Measurements from ENCODE around the gene NEDD4L.
"Not testable (repeated sequence)": the region's sequence is repeated elsewhere in the genome, so short reads cannot be mapped to it uniquely, and the experiment has no call there.

Gene NEDD4L

DNA sequence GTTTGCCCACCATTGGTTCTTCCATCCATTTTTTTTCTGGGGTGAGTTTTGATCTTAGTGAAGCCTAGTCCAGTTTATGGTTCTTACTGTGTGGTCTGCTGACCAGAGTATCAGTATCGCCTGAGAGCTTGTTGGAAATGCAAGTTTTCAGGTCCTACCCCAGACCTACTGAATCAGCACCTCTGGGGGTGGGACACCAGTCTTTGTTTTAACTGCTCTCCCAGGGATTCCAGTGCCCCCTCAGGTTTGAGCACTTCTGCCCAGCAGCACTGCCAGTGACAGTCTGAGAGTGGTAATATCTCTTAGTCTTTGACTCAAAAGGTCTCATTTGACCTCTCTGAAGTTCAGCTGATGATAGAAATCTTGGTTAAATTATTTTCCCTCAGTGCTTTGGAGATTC lies 315.6 kb downstream of the NEDD4L start:
- DNase-seq: no peak

DNA sequence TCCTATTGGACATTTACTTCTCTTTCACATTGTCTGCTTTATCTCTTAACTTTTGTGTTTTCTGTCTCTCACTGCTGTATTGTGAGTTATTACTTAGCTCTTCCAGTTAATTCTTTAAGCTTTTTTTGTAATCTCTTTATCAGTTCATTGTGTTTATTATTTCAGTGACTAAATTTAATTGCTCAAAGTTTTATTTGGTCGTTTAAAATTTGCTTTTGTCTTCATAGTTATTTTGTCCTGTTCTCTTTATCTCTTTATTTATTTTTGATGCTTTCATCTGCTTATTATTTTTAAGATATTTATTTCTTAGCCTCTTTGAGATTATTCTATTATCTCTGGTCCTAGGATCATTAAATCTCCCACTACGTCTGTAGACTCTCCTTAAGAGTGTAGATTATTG lies 316.3 kb downstream of the NEDD4L start:
- DNase-seq: no peak

DNA sequence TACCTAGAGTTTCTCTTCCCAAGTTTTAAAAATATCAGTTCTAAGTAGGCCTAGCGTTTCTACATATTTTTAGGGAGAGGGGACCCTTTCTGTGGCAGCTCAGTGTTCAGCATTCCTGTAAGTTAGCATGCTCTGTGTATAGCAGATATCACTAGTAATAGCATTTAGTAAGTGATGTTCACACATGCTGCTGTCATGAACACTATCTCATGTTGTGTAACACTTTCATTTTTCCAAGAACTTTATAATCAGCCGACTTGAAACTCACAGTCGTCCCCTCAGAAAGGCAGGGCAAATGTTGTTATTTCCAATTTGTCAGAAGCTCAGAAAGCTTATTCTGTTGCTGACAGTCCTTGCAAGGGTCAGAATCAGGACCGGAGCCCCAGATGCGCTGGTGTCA lies 317.2 kb downstream of the NEDD4L start:
- no peak for DNase-seq

DNA sequence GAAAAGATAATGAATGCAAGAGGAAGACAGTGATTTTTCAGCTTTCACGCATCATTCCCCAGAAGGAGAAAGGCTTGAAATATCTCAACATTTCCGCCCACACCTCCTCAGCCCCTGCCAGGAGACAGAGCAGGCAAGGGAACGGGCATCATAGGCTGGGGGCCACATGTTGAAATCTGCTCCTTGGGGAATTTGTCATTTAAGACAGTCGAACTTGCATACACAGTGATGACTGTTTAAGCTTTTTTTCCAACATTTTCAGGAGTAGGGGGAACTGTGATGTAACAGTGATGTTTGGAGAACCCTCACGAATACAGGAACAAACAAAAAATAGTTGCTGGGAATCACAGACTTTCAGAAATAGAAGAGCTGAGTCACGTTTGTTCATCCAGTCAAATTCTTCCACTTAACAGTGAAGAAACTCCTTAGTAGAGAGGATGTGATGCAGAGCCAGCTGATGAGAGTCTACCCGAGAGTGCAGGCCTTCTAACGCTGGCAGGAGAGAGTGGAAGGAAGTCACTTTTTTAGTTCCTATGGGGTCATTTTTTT lies 318.1 kb downstream of the NEDD4L start:
- DNase-seq: no peak

DNA sequence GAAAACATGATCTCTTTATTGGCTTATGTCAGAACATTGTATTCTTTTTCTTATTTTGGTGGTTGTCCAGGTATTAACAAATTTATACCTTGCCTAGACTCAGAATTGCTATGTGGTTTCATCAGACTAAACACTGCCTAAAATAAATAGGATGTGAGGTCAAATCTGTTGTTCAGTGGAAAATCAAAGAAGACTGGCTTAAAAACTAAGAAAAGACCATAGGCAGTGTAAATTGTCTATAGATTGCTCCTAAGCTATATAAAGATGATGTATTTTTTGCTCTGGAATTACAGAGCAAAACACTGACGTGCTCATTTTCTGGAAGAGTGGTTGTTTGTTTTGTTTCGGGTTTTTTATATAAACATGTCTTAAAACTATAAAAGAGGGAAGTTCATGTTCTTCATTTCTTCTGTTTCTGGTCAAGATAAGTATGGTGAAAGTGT lies 318.8 kb downstream of the NEDD4L start:
- DNase-seq: no peak

DNA sequence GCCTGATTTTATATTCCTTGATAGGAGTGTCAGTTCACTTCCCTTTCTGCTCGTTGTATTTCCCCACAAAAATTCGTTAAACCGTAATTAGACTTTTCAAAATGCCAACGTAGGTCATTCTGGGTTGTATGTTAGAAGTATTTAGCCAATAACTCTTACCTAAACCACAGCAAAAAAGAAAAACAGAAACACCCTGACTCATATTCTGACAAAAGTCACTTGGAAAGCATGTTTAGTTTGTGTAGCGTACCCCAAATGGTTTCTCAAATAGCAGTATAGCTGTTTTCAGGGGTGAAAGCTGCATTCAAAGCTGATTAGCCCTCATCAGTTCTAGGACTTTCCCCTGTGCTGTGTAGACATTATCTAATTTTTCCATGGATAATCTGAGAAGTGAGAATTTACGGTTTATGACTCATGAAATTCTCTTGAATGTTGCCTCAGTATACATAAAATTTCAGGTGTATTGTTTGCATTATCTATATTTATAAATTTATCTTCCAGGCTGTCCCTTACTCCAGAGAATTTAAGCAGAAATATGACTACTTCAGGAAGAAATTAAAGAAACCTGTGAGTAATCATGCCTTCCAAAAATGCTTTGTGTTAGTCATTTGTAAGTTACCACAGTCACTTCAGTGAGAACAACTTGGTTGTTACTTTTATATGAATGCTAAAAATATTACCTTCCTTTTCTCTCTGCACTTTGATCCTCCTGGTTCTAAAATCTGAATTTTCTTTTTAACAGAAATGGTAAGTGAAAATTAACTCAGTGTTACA lies 319.9 kb downstream of the NEDD4L start:
- no peak for DNase-seq

DNA sequence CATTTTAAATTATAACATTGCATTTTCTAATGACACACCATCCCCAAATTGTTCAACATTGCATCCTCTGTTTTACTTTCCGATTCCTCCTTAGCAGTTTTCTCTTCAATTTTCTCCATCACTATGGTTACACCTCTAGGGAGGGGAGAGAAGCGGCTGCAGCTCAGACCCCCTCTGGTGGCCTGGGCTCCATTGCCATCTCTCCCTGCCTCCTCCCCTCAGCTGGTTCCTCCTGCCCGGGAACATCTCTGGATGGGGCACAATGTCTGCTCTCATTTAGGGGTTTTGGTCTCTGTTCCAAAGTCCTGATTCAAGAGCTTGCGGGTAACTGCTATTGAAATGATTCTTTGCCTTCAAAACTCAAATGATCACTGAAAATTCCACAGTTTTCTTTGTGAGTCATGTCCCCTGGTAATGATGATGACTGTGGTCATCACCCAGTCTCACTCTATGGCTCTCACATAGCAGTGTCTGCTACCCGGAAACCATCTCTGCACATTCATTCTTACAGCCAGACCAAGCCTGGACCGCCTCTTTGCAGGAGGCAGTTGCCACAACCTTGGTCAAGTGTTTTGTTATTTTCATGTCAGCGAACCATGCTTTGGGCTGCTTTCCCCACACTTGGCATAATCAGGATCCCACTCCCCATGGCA lies 321.0 kb downstream of the NEDD4L start:
- no peak for DNase-seq

DNA sequence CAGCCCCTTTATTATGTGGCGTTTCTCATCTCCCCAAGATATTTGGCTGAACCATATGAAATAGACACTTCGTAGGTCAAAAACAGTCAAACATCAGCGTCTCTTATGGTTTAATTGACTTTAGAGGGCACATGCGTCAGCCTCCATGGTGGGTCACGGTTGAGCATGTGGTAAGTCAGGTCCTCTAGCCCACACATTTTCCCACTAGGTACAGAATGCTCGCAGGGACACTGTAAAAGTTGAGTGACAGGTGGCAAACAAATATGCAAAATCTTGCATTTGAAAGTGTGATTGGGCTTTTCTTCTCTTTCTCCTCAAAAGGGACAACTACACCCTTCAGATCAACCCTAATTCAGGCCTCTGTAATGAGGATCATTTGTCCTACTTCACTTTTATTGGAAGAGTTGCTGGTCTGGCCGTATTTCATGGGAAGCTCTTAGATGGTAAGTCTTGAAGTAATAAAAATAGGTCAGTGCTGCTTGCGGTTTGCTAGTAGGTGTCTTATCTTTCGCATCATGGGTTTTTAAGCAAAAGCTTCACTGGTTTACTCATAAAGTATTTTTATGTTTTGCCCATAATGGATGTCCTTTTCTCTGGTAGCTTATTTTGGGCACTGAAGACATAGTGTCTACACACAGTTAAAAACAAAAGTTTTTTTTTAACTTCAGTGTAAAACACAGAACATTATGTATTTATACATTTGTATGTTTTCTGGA lies 323.6 kb downstream of the NEDD4L start:
- DNase-seq: no peak

DNA sequence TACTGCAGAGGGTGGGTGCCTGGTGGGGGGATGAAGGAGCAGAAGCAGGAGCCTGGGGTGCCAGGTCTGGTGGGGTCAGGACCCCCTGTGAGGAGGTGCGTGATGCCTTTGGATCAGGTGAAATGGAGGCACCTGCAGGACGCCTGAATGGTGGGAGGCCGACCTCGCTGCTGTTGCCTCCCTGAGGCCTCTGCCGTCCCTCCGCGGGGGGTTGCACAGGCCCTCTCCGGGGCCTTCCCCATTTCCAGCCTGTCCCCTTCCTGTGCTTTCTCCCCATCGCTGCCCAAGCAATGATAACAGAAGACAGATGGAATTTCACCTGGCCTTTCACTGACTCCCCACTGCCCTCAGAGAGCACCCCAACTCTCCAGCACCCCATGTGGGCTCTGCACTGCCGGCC lies 325.6 kb downstream of the NEDD4L start:
- DNase-seq: no peak

DNA sequence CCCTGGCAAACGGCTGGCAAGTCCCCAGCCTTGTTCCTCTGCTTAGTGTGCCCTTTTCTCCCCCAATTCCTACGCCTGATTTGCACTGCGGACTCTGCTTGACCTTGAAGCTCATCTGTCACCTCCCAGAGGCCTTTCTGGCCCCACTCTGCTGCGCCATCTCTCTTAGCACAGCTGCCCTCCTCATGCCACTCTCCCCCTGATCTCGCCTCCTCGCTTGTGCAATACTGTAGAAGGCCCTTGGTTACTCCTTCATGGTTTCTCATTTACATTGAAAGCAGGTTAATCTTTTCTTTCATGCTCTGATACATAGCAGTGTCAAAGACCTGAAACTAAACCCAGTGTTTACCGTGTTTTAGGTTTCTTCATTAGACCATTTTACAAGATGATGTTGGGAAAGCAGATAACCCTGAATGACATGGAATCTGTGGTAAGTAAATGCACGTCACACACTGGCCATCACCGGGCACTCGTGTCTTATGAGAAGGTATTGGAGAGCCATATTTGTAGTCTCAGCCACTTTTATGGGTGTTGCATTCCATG lies 326.1 kb downstream of the NEDD4L start:
- DNase-seq: no peak

DNA sequence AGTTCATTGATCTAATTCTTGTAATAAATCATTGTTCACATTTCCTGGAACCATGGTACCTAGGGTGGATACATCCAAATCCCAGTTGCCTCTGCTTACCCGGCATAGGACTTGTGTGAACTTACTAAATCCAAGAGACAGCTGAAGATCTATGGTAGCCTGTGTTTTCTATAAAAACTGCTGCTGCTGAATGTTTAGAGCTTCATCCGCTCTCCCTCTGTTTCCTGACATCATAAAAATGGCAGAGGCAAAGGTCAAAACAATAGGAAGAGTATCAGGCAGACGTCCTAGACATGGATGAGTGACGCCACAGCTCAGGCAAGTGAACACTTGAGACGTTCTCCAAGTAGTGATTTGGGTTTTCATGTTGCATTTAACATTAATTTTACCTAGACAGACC lies 326.6 kb downstream of the NEDD4L start:
- DNase-seq: no peak

DNA sequence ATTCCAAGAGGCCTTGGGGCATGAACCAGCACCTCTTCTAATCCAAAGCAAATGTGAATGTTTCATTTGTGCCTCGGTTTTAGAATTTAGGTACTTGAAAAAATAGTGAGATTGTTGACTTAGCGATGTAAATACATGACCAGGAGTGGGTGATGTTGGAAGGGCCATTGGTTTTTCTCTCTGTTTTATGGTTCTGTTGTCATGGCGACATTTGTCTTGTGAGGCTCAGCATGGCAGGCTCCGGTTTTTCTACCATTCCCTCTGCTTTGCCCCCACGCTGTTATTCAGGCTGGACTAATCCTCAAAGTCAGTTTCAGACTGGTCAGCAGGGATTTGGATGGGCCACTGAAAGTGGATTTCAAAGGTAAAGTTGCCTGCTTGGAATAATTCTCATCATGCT lies 329.5 kb downstream of the NEDD4L start:
- no peak for DNase-seq

DNA sequence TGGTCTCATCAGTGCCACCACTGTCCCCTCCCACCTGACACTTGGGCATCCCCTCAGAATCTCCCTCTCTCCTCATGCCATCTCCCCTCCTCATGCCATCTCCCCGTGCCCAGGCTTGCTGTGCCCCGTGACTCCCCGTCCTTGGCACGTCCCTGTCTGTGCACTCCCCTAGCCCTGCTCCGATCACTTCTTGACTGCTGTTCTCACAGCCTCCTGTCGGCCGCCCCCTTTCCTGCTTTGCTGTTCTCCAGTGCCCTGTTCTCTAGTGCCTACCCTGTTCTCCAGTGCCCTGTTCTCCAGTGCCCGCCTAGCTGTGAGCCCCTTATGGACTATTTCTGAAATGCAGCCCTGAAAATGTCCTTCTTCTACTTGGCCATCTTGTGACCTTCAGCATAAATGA lies 331.0 kb downstream of the NEDD4L start:
- no peak for DNase-seq

DNA sequence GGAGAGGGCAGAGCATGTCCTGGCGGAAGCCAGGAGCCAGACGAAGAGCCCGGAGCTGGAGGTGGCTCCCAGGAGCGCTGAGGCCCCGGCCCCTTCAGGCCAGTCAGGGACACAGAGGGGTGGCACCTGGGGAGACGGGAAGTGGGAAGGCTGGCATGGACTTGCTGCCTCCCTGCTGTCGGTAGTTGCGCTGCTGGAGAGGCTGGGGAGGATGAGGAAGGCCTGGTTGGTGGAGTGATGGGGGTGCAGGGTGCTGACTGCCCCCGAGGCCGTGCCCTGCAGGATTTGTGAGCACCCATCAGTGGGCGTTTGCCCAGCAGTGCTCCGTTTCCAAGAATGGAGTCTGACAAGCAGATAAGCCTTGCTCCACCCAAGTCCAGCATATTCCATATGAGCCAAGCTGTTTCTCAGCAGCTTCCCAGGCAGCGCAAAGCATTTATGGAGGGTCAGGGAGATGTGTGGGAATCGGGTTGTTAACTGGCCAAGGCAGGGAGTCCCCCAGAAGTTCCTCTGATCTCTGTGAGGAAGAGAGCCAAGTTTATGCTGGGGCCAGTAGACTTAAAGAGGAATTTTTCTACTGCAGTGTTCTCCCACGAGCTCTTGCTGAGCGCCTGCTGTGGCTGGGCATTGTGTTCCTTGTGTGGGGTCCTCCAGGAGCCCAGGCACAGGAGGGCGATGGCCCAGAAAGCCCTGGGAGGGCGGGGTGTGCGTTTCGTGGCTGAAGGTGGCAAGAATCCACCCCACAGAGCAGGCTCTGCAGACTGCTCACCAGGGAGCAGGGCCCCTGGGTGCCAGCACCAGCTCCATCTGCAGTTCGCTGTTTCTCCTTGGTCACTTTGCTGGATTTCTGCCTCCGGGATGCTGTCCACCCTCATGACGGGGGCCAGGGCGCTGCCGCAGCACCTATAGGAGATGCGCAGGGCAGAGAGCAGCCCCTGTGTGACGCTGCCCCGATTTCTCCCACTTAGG lies 334.7 kb downstream of the NEDD4L start:
- no peak for DNase-seq

DNA sequence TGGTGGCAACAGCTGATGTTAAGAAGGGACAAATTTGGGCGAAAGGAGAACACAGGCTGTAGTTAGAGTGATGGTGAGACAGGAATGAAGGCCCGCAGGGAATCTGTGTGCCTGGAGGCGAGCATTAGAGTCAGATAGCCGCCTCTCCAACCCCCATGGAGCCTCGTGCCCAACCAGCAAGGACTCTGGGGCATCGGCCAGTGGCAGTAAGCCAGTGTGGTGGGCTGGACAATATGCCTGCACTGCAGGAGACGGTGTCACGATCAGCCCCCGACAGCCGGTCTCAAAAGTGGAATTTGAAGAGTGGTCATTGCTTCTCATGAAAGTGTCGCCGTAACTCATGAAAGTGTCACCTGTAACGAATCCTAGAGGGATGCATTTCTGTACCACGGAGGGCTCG lies 335.4 kb downstream of the NEDD4L start:
- DNase-seq: no peak

DNA sequence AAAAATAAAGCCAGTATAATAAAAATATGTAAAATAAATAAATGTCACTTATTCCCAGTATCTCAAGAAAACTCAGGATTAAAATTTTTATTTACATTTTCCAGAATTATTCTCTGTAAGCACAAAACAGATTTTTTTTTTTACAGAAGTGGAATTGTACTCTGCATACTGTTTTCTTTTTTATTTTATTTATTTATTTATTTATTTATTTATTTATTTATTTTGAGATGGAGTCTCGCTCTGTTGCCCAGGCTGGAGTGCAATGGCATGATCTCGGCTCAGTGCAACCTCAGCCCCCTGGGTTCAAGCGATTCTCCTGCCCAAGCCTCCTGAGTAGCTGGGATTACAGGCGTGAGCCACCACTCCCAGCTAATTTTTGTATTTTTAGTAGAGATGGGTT lies 336.1 kb downstream of the NEDD4L start:
- DNase-seq: not testable (repeated sequence)

DNA sequence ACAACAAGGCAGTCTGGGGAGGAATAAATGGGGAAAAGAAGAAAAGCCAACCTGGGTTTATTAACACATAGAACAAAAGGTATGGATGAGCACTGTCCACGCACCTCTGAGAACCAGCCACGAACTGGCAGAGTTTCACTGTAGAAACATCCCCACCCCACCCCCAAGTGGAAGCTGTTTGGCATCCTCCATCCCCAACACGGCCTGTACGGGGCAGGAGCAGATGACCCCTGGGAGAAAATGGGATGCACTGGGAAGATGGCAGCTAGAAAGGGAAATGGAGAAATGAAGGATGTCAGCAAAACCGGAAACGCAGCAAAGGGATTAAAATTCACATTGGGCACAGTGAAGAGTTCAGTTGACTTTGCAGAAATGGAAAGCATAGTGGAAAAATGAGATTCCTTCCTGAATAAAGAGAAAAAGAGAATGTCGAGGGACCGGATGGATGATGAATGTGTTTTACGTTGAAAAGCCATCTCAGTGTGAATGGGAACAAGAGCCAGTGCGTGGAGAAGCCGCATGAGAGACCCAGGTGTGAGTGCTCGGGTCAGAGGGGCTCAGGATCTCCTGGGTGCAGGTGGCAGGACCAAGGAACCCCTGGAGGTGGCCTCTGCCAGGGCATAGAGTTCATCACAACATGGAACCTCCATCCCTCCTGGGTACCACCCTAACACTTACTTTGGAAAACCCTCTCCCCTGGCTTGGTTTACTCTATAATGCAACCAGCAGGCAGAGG lies 337.8 kb downstream of the NEDD4L start:
- DNase-seq: no peak

DNA sequence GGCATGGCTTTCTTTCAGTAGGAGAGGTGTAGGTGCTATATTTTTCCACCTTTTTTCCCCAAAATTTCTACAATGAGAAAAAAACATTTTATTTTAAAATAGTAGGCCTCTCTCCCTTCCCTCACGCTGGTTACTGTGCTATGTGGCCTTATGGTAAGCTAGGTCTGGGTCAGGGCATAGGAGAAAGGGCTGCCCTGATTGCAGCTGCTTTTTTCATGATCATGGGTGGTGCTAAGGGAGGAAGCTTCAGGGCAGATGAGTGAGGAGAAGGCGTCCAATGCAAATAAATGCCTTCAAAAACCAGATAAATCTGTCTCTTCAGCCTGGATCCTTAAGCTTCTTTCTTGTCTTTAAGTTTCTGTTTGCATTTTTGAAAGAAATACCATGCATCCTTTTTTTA lies 338.4 kb downstream of the NEDD4L start:
- DNase-seq: no peak

DNA sequence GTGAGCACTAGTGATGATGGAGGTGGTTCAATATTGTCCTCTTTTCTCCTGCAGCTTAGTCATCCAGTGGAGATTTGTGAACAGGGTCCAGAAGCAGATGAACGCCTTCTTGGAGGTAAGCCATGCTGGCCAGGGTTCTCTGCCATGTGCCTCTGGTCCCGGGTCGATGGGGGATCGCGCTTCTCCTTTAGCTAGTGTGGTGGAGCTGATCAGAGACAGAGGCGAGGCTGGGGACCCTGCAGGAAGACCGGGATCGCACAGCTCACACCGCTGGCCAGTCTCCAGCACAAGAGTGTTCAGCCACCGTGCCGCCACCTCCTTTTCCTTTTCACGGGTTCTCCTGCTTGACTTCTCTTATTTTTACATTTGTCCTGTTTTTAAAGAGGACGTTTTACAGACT lies 341.4 kb downstream of the NEDD4L start:
- DNase-seq: no peak

DNA sequence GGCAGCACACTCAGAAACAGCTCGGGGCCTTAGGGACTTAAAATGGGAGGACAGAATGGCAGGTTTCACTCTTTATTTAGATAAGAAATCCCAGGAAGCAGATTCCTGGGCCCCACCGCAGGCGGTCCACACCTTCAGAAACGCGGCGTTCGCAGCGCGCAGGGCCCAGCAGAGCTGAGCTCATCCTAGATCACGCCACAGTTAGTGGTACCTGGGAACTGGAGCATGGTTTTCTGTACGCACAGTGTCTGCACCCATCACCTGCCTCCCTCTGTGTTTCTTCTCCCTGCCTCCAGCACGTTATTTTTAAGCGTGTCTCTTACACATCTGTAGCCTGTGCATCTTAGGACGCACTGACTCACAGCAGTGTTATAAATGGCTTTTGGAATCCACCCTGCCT lies 342.8 kb downstream of the NEDD4L start:
- DNase-seq: peak in 1 of 2 donors; percentile 9

DNA sequence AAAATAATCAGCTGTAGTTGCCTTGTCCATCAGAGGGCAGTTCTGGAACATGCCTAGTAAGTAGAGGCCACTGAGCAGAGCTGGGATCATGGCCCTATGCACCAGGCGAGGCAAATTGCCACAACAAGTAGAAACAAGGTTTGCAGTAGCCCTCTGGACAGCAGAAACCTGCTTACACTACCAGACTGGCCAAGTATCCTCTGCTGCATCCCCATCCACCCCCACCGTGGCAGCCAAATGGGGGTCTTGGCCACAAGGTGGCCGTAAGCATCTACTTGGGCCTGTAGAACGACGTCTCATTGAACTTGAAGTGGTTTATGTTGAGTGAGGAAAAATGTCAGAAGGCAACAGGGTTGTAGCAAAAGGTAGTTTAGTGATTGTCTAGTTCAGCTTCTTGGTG lies 343.7 kb downstream of the NEDD4L start:
- DNase-seq: no peak

All from hippocampal formation (tissue), 2 donors.